ENCODE measurements around the gene TLX3.

DNA sequence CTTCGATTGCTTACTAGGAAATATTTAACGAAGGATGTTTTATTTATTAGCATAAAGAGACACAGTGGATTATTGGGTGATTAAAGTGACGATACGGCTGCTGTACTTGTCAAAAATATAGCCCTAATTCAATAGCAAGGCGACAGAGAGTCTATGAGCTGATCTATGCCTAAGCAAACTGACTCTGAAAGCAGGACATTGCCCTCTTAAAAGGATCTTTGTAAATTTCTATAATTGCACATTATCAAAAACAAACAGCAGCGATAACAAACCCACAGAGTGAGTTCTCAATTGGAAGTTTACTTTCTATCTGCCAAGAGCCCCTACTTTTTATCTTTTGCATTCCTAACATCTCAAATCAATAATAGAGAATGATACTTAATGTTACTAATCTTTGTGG, 31.4 kb downstream of the TLX3 start:
- TF ChIP-seq GATA3 (IDR thresholded peaks at IDR 0.05; ENCODE audit: low read depth, low read length) = no peak
- TF ChIP-seq GATA2 (IDR thresholded peaks at IDR 0.05; ENCODE audit: low read depth, low read length) = no peak

All from SH-SY5Y (cell line).